Cerebellar nuclear complex (tissue), 1 donor: ENCODE measurements around the gene MFSD2A.
"Not testable (repeated sequence)": the region's sequence is repeated elsewhere in the genome, so short reads cannot be mapped to it uniquely, and the experiment has no call there.

ENCODE experiments used
- DNase-seq, 2 experiments: peaks; one replicate each; lab custom pipeline; 2025; lab: John Stamatoyannopoulos, UW

MFSD2A gene

GRCh38 chr1:40003156-40004093, 48.5 kb downstream of the MFSD2A start:
- DNase-seq: no peak

- DNase-seq: no peak
Measured at GRCh38 chr1:40004857-40005256, 49.9 kb downstream of the MFSD2A start.

GRCh38 chr1:40007481-40008034, 52.6 kb downstream of the MFSD2A start:
- DNase-seq: not testable (repeated sequence)

GRCh38 chr1:40011198-40011597, 56.3 kb downstream of the MFSD2A start:
- DNase-seq: no peak

- DNase-seq: no peak
Measured at GRCh38 chr1:40014253-40014706, 59.3 kb downstream of the MFSD2A start.

GRCh38 chr1:40014812-40015594, 60.1 kb downstream of the MFSD2A start:
- DNase-seq: no peak

GRCh38 chr1:40017951-40018575, 63.1 kb downstream of the MFSD2A start:
- DNase-seq: no peak
